SKM-1 treated with dmso at 0.1 percent for 144 hours (cell line): ENCODE data around the gene DHRSX.
"Not testable (repeated sequence)": the region's sequence is repeated elsewhere in the genome, so short reads cannot be mapped to it uniquely, and the experiment has no call there.

Experiments used
- DNase-seq: peaks from one replicate; lab custom pipeline; 2025; ENCODE audit not compliant: unreplicated experiment; lab: John Stamatoyannopoulos, UW

DHRSX gene

GRCh38 chrX:2360731-2361130 lies 140.0 kb downstream of the DHRSX start:
- no peak for DNase-seq

GRCh38 chrX:2359522-2359921 lies 141.3 kb downstream of the DHRSX start:
- not testable (repeated sequence) for DNase-seq

GRCh38 chrX:2351999-2352995 lies 148.5 kb downstream of the DHRSX start:
- no peak for DNase-seq

GRCh38 chrX:2351321-2351720 lies 149.5 kb downstream of the DHRSX start:
- no peak for DNase-seq

- DNase-seq = not testable (repeated sequence)
Measured at GRCh38 chrX:2350703-2351102, 150.1 kb downstream of the DHRSX start.

GRCh38 chrX:2350036-2350435 lies 150.7 kb downstream of the DHRSX start:
- not testable (repeated sequence) for DNase-seq

GRCh38 chrX:2348211-2348610 lies 152.6 kb downstream of the DHRSX start:
- DNase-seq = no peak

GRCh38 chrX:2346158-2346557 lies 154.6 kb downstream of the DHRSX start:
- DNase-seq = no peak

- no peak for DNase-seq
Measured at GRCh38 chrX:2345562-2345961, 155.2 kb downstream of the DHRSX start.

- no peak for DNase-seq
Measured at GRCh38 chrX:2343413-2343812, 157.4 kb downstream of the DHRSX start.

- DNase-seq = no peak
Measured at GRCh38 chrX:2342874-2343273, 157.9 kb downstream of the DHRSX start.

- DNase-seq = no peak
Measured at GRCh38 chrX:2342281-2342688, 158.5 kb downstream of the DHRSX start.

GRCh38 chrX:2340991-2341390 lies 159.8 kb downstream of the DHRSX start:
- DNase-seq = no peak

GRCh38 chrX:2336181-2336580 lies 164.6 kb downstream of the DHRSX start:
- no peak for DNase-seq

- DNase-seq = no peak
Measured at GRCh38 chrX:2334237-2334636, 166.5 kb downstream of the DHRSX start.

GRCh38 chrX:2332252-2332651 lies 168.5 kb downstream of the DHRSX start:
- DNase-seq = no peak

GRCh38 chrX:2330910-2331309 lies 169.9 kb downstream of the DHRSX start:
- DNase-seq = no peak

- DNase-seq = no peak
Measured at GRCh38 chrX:2330487-2330886, 170.3 kb downstream of the DHRSX start.

GRCh38 chrX:2327423-2327822 lies 173.4 kb downstream of the DHRSX start:
- no peak for DNase-seq

- no peak for DNase-seq
Measured at GRCh38 chrX:2325076-2325784, 175.5 kb downstream of the DHRSX start.

GRCh38 chrX:2324151-2324550 lies 176.6 kb downstream of the DHRSX start:
- no peak for DNase-seq

- no peak for DNase-seq
Measured at GRCh38 chrX:2321411-2321810, 179.4 kb downstream of the DHRSX start.
